ENCODE data around the gene PLCXD3. TPM values are rescaled to one million over a fixed set of nuclear protein-coding genes. Genes with fewer than 3 reads are reported as not detected.

PLCXD3 gene
- total RNA-seq = not detected

GRCh38 chr5:41510176-41510831, at the start of gene PLCXD3:
Gene PLCXD3, minus strand, starts transcription at chr5:41510601. Its CDS starts 75 bp downstream, at chr5:41510526.
- H3K4me1 Mint-ChIP-seq (ENCODE audit: low read depth) = no peaks in the 10 kb centered on the region
- DNase-seq (no peak), ATAC-seq (no peak)
- CTCF ChIA-PET = no interaction called here
- H3K36me3 Mint-ChIP-seq (ENCODE audit: low read depth) = no peaks in the 10 kb centered on the region
- H3K27ac Mint-ChIP-seq = no peak within 1 kb of the TSS
- intact Hi-C loops (cut with micrococcal nuclease) = no loop called here
- no peaks in the 10 kb centered on the region for H3K9me3 Mint-ChIP-seq
- peaks cover 31% of the 10 kb centered on the region for H3K27me3 Mint-ChIP-seq
- POLR2A ChIA-PET = no interaction called here
- no peak within 1 kb of the TSS for H3K4me3 Mint-ChIP-seq
- no peak for TF ChIP-seq CTCF (IDR thresholded peaks at IDR 0.05)

- no peak for TF ChIP-seq CTCF (IDR thresholded peaks at IDR 0.05)
- no peaks in the 10 kb centered on the region for H3K4me1 Mint-ChIP-seq (ENCODE audit: low read depth)
- no peak overlapping the region for H3K27ac Mint-ChIP-seq
- no peaks in the 10 kb centered on the region for H3K36me3 Mint-ChIP-seq (ENCODE audit: low read depth)
- DNase-seq = no peak
- no peaks in the 10 kb centered on the region for H3K27me3 Mint-ChIP-seq
- ATAC-seq = no peak
- CTCF ChIA-PET = no interaction called here
- peaks cover 3% of the 10 kb centered on the region for H3K9me3 Mint-ChIP-seq
- POLR2A ChIA-PET = no interaction called here
- intact Hi-C loops (cut with micrococcal nuclease) = no loop called here
- H3K4me3 Mint-ChIP-seq = no peak overlapping the region
These were observed 48.8 kb upstream of the PLCXD3 start for GRCh38 chr5:41559184-41559583.

GRCh38 chr5:41558295-41558694, 47.9 kb upstream of the PLCXD3 start:
- ATAC-seq = no peak
- Mint-ChIP-seq H3K4me1 (ENCODE audit: low read depth) (no peaks in the 10 kb centered on the region), H3K27me3 (no peaks in the 10 kb centered on the region), H3K4me3 (no peak overlapping the region), H3K36me3 (ENCODE audit: low read depth) (no peaks in the 10 kb centered on the region), H3K27ac (no peak overlapping the region), H3K9me3 (no peaks in the 10 kb centered on the region)
- ChIA-PET CTCF (no interaction called here), POLR2A (no interaction called here)
- intact Hi-C loops (cut with micrococcal nuclease) = no loop called here
- no peak for DNase-seq
- no peak for TF ChIP-seq CTCF (IDR thresholded peaks at IDR 0.05)

- no peak for ATAC-seq
- Mint-ChIP-seq H3K27ac (no peak overlapping the region), H3K9me3 (peaks cover 7% of the 10 kb centered on the region), H3K27me3 (no peaks in the 10 kb centered on the region), H3K4me3 (no peak overlapping the region), H3K4me1 (ENCODE audit: low read depth) (no peaks in the 10 kb centered on the region), H3K36me3 (ENCODE audit: low read depth) (no peaks in the 10 kb centered on the region)
- intact Hi-C loops (cut with micrococcal nuclease) = no loop called here
- no peak for DNase-seq
- TF ChIP-seq CTCF (IDR thresholded peaks at IDR 0.05) = no peak
- CTCF ChIA-PET = no interaction called here
- POLR2A ChIA-PET = no interaction called here
These were observed 37.6 kb upstream of the PLCXD3 start for GRCh38 chr5:41547991-41548390.

GRCh38 chr5:41542183-41542582, 31.8 kb upstream of the PLCXD3 start:
- Mint-ChIP-seq H3K27me3 (no peaks in the 10 kb centered on the region), H3K36me3 (ENCODE audit: low read depth) (no peaks in the 10 kb centered on the region), H3K4me3 (no peak overlapping the region), H3K4me1 (ENCODE audit: low read depth) (no peaks in the 10 kb centered on the region), H3K27ac (no peak overlapping the region), H3K9me3 (peaks cover 4% of the 10 kb centered on the region)
- POLR2A ChIA-PET = no interaction called here
- DNase-seq (no peak), ATAC-seq (no peak)
- intact Hi-C loops (cut with micrococcal nuclease) = no loop called here
- CTCF ChIA-PET = no interaction called here
- no peak for TF ChIP-seq CTCF (IDR thresholded peaks at IDR 0.05)
